GM23338 (cell line): Measurements from ENCODE around the gene TMEM74B. TPM values are rescaled to one million over a fixed set of nuclear protein-coding genes. Genes with fewer than 3 reads are reported as not detected.

Experiments
- ATAC-seq: fragments of 200-7000 bp; cut with Tn5 transposase; 3 replicates; pipeline ENCODE4 v1.9.1; 2020
- DNase-seq: peaks from one replicate; pipeline ENCODE4 v3.0.0-alpha.2; 2015; ENCODE audit warnings: low spot score
- H2AFZ ChIP-seq: fragments of 200-600 bp; sonication (generic); 2 replicates; pipeline ENCODE4 v1.8.0; 2016; ENCODE audit warnings: antibody characterized with exemption, mild to moderate bottlenecking, moderate library complexity
- H3F3A ChIP-seq: fragments of 200-600 bp; sonication (generic); replicated peaks from 2 replicates; pipeline ENCODE4 v1.8.0; 2017; ENCODE audit warnings: antibody characterized with exemption, mixed run types, low read depth
- H3K27ac ChIP-seq: fragments of 200-600 bp; sonication (generic); 2 replicates; pipeline ENCODE4 v1.6.1; 2016; ENCODE audit warnings: low read depth
- H3K27me3 ChIP-seq: fragments of 200-600 bp; sonication (generic); 2 replicates; pipeline ENCODE4 v1.8.0; 2016; ENCODE audit warnings: mild to moderate bottlenecking, mixed run types, moderate library complexity; ENCODE audit not compliant: insufficient read depth
- H3K36me3 ChIP-seq: fragments of 200-600 bp; sonication (generic); 2 replicates; pipeline ENCODE4 v1.8.0; 2016; ENCODE audit warnings: mild to moderate bottlenecking; ENCODE audit not compliant: insufficient read depth
- H3K4me1 ChIP-seq: fragments of 200-600 bp; sonication (generic); 2 replicates; pipeline ENCODE4 v1.8.0; 2016; ENCODE audit warnings: mild to moderate bottlenecking, moderate library complexity; ENCODE audit not compliant: insufficient read depth
- H3K4me2 ChIP-seq: fragments of 200-600 bp; sonication (generic); 2 replicates; pipeline ENCODE4 v1.7.1; 2017; ENCODE audit warnings: mixed run types
- H3K4me3 ChIP-seq: fragments of 200-600 bp; sonication (generic); 2 replicates; pipeline ENCODE4 v1.6.1; 2016; ENCODE audit warnings: mixed run types
- H3K79me2 ChIP-seq: fragments of 200-600 bp; sonication (generic); replicated peaks from 2 replicates; pipeline ENCODE4 v1.8.0; 2017; ENCODE audit warnings: mild to moderate bottlenecking; ENCODE audit not compliant: insufficient read depth
- H3K9me2 ChIP-seq: fragments of 200-600 bp; sonication (generic); 2 replicates; pipeline ENCODE4 v1.8.0; 2017; ENCODE audit not compliant: insufficient read depth
- H4K20me1 ChIP-seq: fragments of 200-600 bp; sonication (generic); replicated peaks from 2 replicates; pipeline ENCODE4 v1.8.0; 2017; ENCODE audit warnings: mild to moderate bottlenecking; ENCODE audit not compliant: insufficient read depth
- H3K27ac Mint-ChIP-seq: 2 replicates; pipeline ENCODE4 v1.8.0; 2020; ENCODE audit warnings: inconsistent platforms, mild to moderate bottlenecking, moderate library complexity, mixed read lengths
- H3K27me3 Mint-ChIP-seq: 3 replicates; pipeline ENCODE4 v1.8.0; 2022; ENCODE audit warnings: low read depth, mild to moderate bottlenecking, moderate library complexity, mixed read lengths, inconsistent platforms; ENCODE audit not compliant: insufficient read depth, poor library complexity
- H3K36me3 Mint-ChIP-seq: 3 replicates; pipeline ENCODE4 v1.8.0; 2021; ENCODE audit warnings: low read depth, mild to moderate bottlenecking, inconsistent platforms, moderate library complexity, mixed read lengths
- H3K4me1 Mint-ChIP-seq: 3 replicates; pipeline ENCODE4 v1.8.0; 2020; ENCODE audit warnings: mild to moderate bottlenecking, inconsistent platforms, mixed read lengths
- H3K4me3 Mint-ChIP-seq: 3 replicates; pipeline ENCODE4 v1.8.0; 2021; ENCODE audit warnings: moderate library complexity, mild to moderate bottlenecking, inconsistent platforms, mixed read lengths
- H3K9me3 Mint-ChIP-seq: 3 replicates; pipeline ENCODE4 v1.8.0; 2020; ENCODE audit warnings: moderate library complexity, mild to moderate bottlenecking, inconsistent platforms, mixed read lengths
- CREB1 ChIP-seq: fragments of 250-450 bp; sonication (Bioruptor Pico); IDR thresholded peaks from 2 replicates; pipeline ENCODE4 v1.5.0; 2020; ENCODE audit warnings: low read depth, mild to moderate bottlenecking, moderate library complexity
- EZH2 ChIP-seq: fragments of 200-600 bp; sonication (generic); IDR thresholded peaks from one replicate; pipeline ENCODE4 v1.8.0; 2017; ENCODE audit warnings: antibody characterized with exemption, mild to moderate bottlenecking, low read depth; ENCODE audit not compliant: unreplicated experiment
- EZH2phosphoT487 ChIP-seq: fragments of 200-600 bp; sonication (generic); IDR thresholded peaks from one replicate; pipeline ENCODE4 v1.8.1; 2018; ENCODE audit warnings: antibody characterized with exemption; ENCODE audit not compliant: unreplicated experiment
- JUNB ChIP-seq: IDR thresholded peaks from one replicate; pipeline ENCODE4 v1.6.1; 2016; ENCODE audit warnings: antibody characterized with exemption; ENCODE audit not compliant: unreplicated experiment
- NANOG ChIP-seq: IDR thresholded peaks from 2 replicates; pipeline ENCODE4 v1.6.1; 2016; ENCODE audit warnings: antibody characterized with exemption, borderline replicate concordance
- POLR2AphosphoS5 ChIP-seq: IDR thresholded peaks from 2 replicates; pipeline ENCODE4 v1.6.1; 2016; ENCODE audit warnings: antibody characterized with exemption, low read depth
- STAT1 ChIP-seq: IDR thresholded peaks from one replicate; pipeline ENCODE4 v1.6.1; 2016; ENCODE audit warnings: antibody characterized with exemption; ENCODE audit not compliant: unreplicated experiment
- ZNF114 ChIP-seq: fragments of 250-450 bp; sonication (Bioruptor Pico); IDR thresholded peaks from 2 replicates; pipeline ENCODE4 v1.5.0; 2020; ENCODE audit warnings: mild to moderate bottlenecking, moderate library complexity
- ZNF331 ChIP-seq: fragments of 250-450 bp; sonication (Bioruptor Pico); IDR thresholded peaks from 2 replicates; pipeline ENCODE4 v1.5.0; 2020; ENCODE audit warnings: low read depth, mild to moderate bottlenecking, moderate library complexity
- polyA plus RNA-seq: library from polyadenylated mRNA; unstranded; fragments of >200 nt; fragmentation: Nextera tagmentation; extraction: Ambion mirVana; gene quantifications from 2 replicates; pipeline ENCODE4 v1.2.1, GENCODE V29; 2016
- total RNA-seq: library from RNA; depleted of rRNA; stranded (reverse); fragments of >200 nt; shearing (Covaris generic); gene quantifications from 2 replicates; pipeline ENCODE4 v1.2.3, GENCODE V29; 2014
- TF ChIP-seq, protein P1 (sequence below), 2 experiments: fragments of 200-600 bp in 1 of 2; sonication (generic) in 1 of 2; conservative IDR thresholded peaks; 2 replicates each; pipeline versions ENCODE4 v1.5.1 to v1.6.1; 2016 to 2017; ENCODE audit warnings: antibody characterized with exemption in 2 of 2, low read depth in 2 of 2, mild to moderate bottlenecking in 2 of 2, moderate library complexity in 1 of 2
- TF ChIP-seq, protein P2 (sequence below): IDR thresholded peaks from 2 replicates; pipeline ENCODE4 v1.6.1; 2016; ENCODE audit warnings: antibody characterized with exemption
- TF ChIP-seq, protein P3 (sequence below): IDR thresholded peaks from one replicate; pipeline ENCODE4 v1.6.1; 2018; ENCODE audit warnings: antibody characterized with exemption; ENCODE audit not compliant: unreplicated experiment
- TF ChIP-seq, protein P4 (sequence below): fragments of 250-450 bp; sonication (Bioruptor Pico); IDR thresholded peaks from 2 replicates; pipeline ENCODE4 v1.5.0; 2020; ENCODE audit warnings: mild to moderate bottlenecking, moderate library complexity

TMEM74B gene
- total and polyA plus RNA-seq, 2 experiments from 2014 or later: 1.0 to 4.8 TPM

DNA sequence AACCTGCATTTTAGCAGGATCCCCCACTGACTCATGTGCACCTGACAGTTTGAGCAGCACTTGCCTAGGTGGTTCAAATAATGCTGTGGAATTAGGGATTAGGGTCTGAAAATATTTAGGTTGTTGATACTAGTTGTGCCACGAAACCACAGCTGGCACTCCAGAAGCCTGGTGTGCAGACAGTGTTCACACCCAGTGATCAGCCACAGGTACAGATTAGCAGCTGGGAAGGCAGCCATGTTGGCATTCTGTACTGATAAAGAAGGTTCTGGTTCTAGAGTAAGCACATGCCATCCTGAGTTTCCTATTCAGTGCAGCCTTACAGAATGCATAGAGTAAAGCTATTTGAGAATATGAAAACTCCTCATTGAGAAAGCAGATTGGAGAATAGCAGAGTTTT is 30.1 kb downstream of the TMEM74B start:
- Mint-ChIP-seq H3K27me3 (peaks cover under 1% of the 10 kb centered on the region), H3K4me3 (no peak overlapping the region), H3K27ac (no peak overlapping the region), H3K36me3 (peaks cover 16% of the 10 kb centered on the region; the same call in 2 of the 3 replicates), H3K9me3 (no peaks in the 10 kb centered on the region), H3K4me1 (no peaks in the 10 kb centered on the region)
- no peak overlapping the region for H3K27ac ChIP-seq
- no peak for DNase-seq
- no peak overlapping the region for H3K4me2 ChIP-seq
- no peaks in the 10 kb centered on the region for H3K79me2 ChIP-seq
- no peaks in the 10 kb centered on the region for H3K9me2 ChIP-seq
- no peak for ATAC-seq
- TF ChIP-seq CREB1: no peak
- no peak for TF ChIP-seq ZNF114 (CRISPR knock-in tag)
- TF ChIP-seq, protein P1, sequence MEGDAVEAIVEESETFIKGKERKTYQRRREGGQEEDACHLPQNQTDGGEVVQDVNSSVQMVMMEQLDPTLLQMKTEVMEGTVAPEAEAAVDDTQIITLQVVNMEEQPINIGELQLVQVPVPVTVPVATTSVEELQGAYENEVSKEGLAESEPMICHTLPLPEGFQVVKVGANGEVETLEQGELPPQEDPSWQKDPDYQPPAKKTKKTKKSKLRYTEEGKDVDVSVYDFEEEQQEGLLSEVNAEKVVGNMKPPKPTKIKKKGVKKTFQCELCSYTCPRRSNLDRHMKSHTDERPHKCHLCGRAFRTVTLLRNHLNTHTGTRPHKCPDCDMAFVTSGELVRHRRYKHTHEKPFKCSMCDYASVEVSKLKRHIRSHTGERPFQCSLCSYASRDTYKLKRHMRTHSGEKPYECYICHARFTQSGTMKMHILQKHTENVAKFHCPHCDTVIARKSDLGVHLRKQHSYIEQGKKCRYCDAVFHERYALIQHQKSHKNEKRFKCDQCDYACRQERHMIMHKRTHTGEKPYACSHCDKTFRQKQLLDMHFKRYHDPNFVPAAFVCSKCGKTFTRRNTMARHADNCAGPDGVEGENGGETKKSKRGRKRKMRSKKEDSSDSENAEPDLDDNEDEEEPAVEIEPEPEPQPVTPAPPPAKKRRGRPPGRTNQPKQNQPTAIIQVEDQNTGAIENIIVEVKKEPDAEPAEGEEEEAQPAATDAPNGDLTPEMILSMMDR (conservative IDR thresholded peaks at IDR 0.05; ENCODE audit: low read depth in 2 of 2): no peak
- TF ChIP-seq POLR2AphosphoS5: no peak
- no peak for TF ChIP-seq JUNB
- TF ChIP-seq ZNF331 (CRISPR knock-in tag): no peak
- TF ChIP-seq, protein P2, sequence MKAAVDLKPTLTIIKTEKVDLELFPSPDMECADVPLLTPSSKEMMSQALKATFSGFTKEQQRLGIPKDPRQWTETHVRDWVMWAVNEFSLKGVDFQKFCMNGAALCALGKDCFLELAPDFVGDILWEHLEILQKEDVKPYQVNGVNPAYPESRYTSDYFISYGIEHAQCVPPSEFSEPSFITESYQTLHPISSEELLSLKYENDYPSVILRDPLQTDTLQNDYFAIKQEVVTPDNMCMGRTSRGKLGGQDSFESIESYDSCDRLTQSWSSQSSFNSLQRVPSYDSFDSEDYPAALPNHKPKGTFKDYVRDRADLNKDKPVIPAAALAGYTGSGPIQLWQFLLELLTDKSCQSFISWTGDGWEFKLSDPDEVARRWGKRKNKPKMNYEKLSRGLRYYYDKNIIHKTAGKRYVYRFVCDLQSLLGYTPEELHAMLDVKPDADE: no peak
- no peak for TF ChIP-seq NANOG
- TF ChIP-seq, protein P3, sequence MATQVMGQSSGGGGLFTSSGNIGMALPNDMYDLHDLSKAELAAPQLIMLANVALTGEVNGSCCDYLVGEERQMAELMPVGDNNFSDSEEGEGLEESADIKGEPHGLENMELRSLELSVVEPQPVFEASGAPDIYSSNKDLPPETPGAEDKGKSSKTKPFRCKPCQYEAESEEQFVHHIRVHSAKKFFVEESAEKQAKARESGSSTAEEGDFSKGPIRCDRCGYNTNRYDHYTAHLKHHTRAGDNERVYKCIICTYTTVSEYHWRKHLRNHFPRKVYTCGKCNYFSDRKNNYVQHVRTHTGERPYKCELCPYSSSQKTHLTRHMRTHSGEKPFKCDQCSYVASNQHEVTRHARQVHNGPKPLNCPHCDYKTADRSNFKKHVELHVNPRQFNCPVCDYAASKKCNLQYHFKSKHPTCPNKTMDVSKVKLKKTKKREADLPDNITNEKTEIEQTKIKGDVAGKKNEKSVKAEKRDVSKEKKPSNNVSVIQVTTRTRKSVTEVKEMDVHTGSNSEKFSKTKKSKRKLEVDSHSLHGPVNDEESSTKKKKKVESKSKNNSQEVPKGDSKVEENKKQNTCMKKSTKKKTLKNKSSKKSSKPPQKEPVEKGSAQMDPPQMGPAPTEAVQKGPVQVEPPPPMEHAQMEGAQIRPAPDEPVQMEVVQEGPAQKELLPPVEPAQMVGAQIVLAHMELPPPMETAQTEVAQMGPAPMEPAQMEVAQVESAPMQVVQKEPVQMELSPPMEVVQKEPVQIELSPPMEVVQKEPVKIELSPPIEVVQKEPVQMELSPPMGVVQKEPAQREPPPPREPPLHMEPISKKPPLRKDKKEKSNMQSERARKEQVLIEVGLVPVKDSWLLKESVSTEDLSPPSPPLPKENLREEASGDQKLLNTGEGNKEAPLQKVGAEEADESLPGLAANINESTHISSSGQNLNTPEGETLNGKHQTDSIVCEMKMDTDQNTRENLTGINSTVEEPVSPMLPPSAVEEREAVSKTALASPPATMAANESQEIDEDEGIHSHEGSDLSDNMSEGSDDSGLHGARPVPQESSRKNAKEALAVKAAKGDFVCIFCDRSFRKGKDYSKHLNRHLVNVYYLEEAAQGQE: no peak
- TF ChIP-seq STAT1: no peak
- no peak for TF ChIP-seq EZH2phosphoT487
- TF ChIP-seq EZH2: no peak
- TF ChIP-seq, protein P4, sequence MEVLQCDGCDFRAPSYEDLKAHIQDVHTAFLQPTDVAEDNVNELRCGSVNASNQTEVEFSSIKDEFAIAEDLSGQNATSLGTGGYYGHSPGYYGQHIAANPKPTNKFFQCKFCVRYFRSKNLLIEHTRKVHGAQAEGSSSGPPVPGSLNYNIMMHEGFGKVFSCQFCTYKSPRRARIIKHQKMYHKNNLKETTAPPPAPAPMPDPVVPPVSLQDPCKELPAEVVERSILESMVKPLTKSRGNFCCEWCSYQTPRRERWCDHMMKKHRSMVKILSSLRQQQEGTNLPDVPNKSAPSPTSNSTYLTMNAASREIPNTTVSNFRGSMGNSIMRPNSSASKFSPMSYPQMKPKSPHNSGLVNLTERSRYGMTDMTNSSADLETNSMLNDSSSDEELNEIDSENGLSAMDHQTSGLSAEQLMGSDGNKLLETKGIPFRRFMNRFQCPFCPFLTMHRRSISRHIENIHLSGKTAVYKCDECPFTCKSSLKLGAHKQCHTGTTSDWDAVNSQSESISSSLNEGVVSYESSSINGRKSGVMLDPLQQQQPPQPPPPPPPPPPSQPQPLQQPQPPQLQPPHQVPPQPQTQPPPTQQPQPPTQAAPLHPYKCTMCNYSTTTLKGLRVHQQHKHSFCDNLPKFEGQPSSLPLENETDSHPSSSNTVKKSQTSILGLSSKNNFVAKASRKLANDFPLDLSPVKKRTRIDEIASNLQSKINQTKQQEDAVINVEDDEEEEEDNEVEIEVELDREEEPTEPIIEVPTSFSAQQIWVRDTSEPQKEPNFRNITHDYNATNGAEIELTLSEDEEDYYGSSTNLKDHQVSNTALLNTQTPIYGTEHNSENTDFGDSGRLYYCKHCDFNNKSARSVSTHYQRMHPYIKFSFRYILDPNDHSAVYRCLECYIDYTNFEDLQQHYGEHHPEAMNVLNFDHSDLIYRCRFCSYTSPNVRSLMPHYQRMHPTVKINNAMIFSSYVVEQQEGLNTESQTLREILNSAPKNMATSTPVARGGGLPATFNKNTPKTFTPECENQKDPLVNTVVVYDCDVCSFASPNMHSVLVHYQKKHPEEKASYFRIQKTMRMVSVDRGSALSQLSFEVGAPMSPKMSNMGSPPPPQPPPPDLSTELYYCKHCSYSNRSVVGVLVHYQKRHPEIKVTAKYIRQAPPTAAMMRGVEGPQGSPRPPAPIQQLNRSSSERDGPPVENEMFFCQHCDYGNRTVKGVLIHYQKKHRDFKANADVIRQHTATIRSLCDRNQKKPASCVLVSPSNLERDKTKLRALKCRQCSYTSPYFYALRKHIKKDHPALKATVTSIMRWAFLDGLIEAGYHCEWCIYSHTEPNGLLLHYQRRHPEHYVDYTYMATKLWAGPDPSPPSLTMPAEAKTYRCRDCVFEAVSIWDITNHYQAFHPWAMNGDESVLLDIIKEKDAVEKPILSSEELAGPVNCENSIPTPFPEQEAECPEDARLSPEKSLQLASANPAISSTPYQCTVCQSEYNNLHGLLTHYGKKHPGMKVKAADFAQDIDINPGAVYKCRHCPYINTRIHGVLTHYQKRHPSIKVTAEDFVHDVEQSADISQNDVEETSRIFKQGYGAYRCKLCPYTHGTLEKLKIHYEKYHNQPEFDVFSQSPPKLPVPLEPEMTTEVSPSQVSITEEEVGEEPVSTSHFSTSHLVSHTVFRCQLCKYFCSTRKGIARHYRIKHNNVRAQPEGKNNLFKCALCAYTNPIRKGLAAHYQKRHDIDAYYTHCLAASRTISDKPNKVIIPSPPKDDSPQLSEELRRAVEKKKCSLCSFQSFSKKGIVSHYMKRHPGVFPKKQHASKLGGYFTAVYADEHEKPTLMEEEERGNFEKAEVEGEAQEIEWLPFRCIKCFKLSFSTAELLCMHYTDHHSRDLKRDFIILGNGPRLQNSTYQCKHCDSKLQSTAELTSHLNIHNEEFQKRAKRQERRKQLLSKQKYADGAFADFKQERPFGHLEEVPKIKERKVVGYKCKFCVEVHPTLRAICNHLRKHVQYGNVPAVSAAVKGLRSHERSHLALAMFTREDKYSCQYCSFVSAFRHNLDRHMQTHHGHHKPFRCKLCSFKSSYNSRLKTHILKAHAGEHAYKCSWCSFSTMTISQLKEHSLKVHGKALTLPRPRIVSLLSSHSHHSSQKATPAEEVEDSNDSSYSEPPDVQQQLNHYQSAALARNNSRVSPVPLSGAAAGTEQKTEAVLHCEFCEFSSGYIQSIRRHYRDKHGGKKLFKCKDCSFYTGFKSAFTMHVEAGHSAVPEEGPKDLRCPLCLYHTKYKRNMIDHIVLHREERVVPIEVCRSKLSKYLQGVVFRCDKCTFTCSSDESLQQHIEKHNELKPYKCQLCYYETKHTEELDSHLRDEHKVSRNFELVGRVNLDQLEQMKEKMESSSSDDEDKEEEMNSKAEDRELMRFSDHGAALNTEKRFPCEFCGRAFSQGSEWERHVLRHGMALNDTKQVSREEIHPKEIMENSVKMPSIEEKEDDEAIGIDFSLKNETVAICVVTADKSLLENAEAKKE (CRISPR knock-in tag): no peak
- H3K27me3 ChIP-seq: no peaks in the 10 kb centered on the region
- no peak overlapping the region for H2AFZ ChIP-seq
- H3K36me3 ChIP-seq: no peaks in the 10 kb centered on the region
- no peaks in the 10 kb centered on the region for H3K4me1 ChIP-seq
- H3K4me3 ChIP-seq: no peak overlapping the region
- H4K20me1 ChIP-seq: peaks cover 4% of the 10 kb centered on the region; the same call in 1 of the 2 replicates
- H3F3A ChIP-seq: no peaks in the 10 kb centered on the region
